Neural cell (in vitro differentiated cells): ENCODE results near the gene NAB2. TPM values are rescaled to one million over a fixed set of nuclear protein-coding genes. Genes with fewer than 3 reads are reported as not detected.
"Not testable (repeated sequence)": the region's sequence is repeated elsewhere in the genome, so short reads cannot be mapped to it uniquely, and the experiment has no call there.

Experiments used
- H2AFZ ChIP-seq: fragments of 200-600, 300-800 bp; sonication (generic), shearing (Covaris generic); 2 replicates; pipeline ENCODE4 v1.6.0; 2014; ENCODE audit warnings: low read depth, mild to moderate bottlenecking, antibody characterized with exemption, low read length, moderate library complexity
- H3F3A ChIP-seq: fragments of 200-600 bp; shearing (Covaris generic); 2 replicates; pipeline ENCODE4 v1.6.1; 2016; ENCODE audit warnings: mild to moderate bottlenecking, moderate library complexity, mixed read lengths, antibody characterized with exemption, low read length; ENCODE audit not compliant: insufficient read depth, poor library complexity, severe bottlenecking
- H3K27ac ChIP-seq: fragments of 200-600, 300-800 bp; sonication (generic), shearing (Covaris generic); 2 replicates; pipeline ENCODE4 v1.5.1; 2014; ENCODE audit warnings: mild to moderate bottlenecking, low read length, moderate library complexity
- H3K27me3 ChIP-seq: fragments of 300-800, 200-600 bp; sonication (generic), shearing (Covaris generic); 2 replicates; pipeline ENCODE4 v1.6.0; 2014; ENCODE audit warnings: mild to moderate bottlenecking, low read depth, low read length, moderate library complexity; ENCODE audit not compliant: insufficient read depth
- H3K36me3 ChIP-seq: fragments of 300-800, 200-600 bp; sonication (generic), shearing (Covaris generic); 2 replicates; pipeline ENCODE4 v1.5.1; 2014; ENCODE audit warnings: mild to moderate bottlenecking, antibody characterized with exemption, low read length, moderate library complexity; ENCODE audit not compliant: insufficient read depth
- H3K4me2 ChIP-seq: fragments of 300-800, 200-600 bp; sonication (generic), shearing (Covaris generic); 2 replicates; pipeline ENCODE4 v1.6.0; 2014; ENCODE audit warnings: mild to moderate bottlenecking, low read length
- H3K4me3 ChIP-seq: fragments of 300-800, 200-600 bp; sonication (generic), shearing (Covaris generic); 2 replicates; pipeline ENCODE4 v1.5.1; 2014; ENCODE audit warnings: mild to moderate bottlenecking, low read length, moderate library complexity
- H3K79me2 ChIP-seq: fragments of 200-600 bp; shearing (Covaris generic); replicated peaks from 2 replicates; pipeline ENCODE4 v1.6.0; 2014; ENCODE audit warnings: mild to moderate bottlenecking, low read length, moderate library complexity; ENCODE audit not compliant: insufficient read depth
- H3K9ac ChIP-seq: fragments of 300-800, 200-600 bp; sonication (generic), shearing (Covaris generic); 2 replicates; pipeline ENCODE4 v1.6.1; 2016; ENCODE audit warnings: mild to moderate bottlenecking, low read length, mixed read lengths
- H3K9me2 ChIP-seq: fragments of 200-600 bp; shearing (Covaris generic); 2 replicates; pipeline ENCODE4 v1.6.1; 2016; ENCODE audit warnings: mild to moderate bottlenecking, low read length, mixed read lengths; ENCODE audit not compliant: insufficient read depth
- H3K9me3 ChIP-seq: fragments of 200-600, 300-800 bp; sonication (generic), shearing (Covaris generic); 2 replicates; pipeline ENCODE4 v1.6.1; 2016; ENCODE audit warnings: mild to moderate bottlenecking, mixed run types, low read length, moderate library complexity, mixed read lengths
- H4K20me1 ChIP-seq: fragments of 200-600 bp; shearing (Covaris generic); 2 replicates; pipeline ENCODE4 v1.6.1; 2016; ENCODE audit warnings: mild to moderate bottlenecking, mixed run types; ENCODE audit not compliant: insufficient read depth
- EP300 ChIP-seq: fragments of 450-650 bp; conservative IDR thresholded peaks from 2 replicates; pipeline ENCODE4 v1.6.1; 2014; ENCODE audit warnings: antibody characterized with exemption, mild to moderate bottlenecking, moderate library complexity; ENCODE audit not compliant: poor library complexity, severe bottlenecking
- EZH2 ChIP-seq: fragments of 200-600, 300-800 bp; shearing (Covaris generic), sonication (generic); IDR thresholded peaks from 2 replicates; pipeline ENCODE4 v1.6.1; 2014; ENCODE audit warnings: antibody characterized with exemption, low read length, borderline replicate concordance, mild to moderate bottlenecking; ENCODE audit not compliant: insufficient read depth, poor library complexity, severe bottlenecking
- MXI1 ChIP-seq: fragments of 450-650 bp; conservative IDR thresholded peaks from 2 replicates; pipeline ENCODE4 v1.6.1; 2014; ENCODE audit warnings: antibody characterized with exemption, mild to moderate bottlenecking; ENCODE audit not compliant: poor library complexity, severe bottlenecking
- POLR2AphosphoS5 ChIP-seq: IDR thresholded peaks from 2 replicates; pipeline ENCODE4 v1.6.1; 2012
- RAD21 ChIP-seq: fragments of 450-650 bp; conservative IDR thresholded peaks from 2 replicates; pipeline ENCODE4 v1.6.1; 2014; ENCODE audit warnings: antibody characterized with exemption, mild to moderate bottlenecking, moderate library complexity
- SMC3 ChIP-seq: fragments of 450-650 bp; conservative IDR thresholded peaks from 2 replicates; pipeline ENCODE4 v1.6.1; 2014; ENCODE audit warnings: antibody characterized with exemption, mild to moderate bottlenecking, moderate library complexity; ENCODE audit not compliant: poor library complexity
- TAF1 ChIP-seq: IDR thresholded peaks from 2 replicates; pipeline ENCODE4 v1.6.1; 2012; ENCODE audit warnings: low read depth
- polyA plus RNA-seq: library from polyadenylated mRNA; depleted of rRNA; stranded (reverse); fragments of >200 nt; gene quantifications from 2 replicates; pipeline ENCODE4 v1.2.3, GENCODE V29; 2014
- TF ChIP-seq, protein P1 (sequence below): IDR thresholded peaks from 2 replicates; pipeline ENCODE4 v1.6.1; 2012; ENCODE audit warnings: borderline replicate concordance
- TF ChIP-seq, protein P2 (sequence below): fragments of 450-650 bp; IDR thresholded peaks from 2 replicates; pipeline ENCODE4 v1.5.1; 2014; ENCODE audit warnings: antibody characterized with exemption, mild to moderate bottlenecking, moderate library complexity; ENCODE audit not compliant: poor library complexity, severe bottlenecking

Gene NAB2
- polyA plus RNA-seq, 1 donor from 2014 or later = 15.6 TPM

DNA sequence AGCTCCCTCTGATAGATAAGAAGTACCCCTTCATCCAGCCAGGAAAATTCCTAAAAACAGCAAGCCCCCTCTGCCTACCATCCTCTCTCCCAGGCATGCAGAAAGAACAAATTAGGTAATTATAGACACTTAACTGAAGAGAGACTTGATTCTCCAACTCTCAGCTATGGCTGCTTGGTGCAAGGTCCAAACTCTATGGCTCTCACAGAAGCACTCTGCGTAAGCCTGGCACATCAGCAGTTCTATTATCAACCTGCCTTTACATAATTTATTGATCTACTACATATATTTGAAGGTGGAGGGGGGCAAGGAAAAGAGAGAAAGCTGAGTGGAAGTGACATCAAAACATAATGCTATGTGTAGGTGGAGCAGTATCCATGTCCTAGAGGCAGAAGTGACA lies 37.9 kb upstream of the NAB2 start:
- Histone ChIP-seq H3K9me3 (no peaks in the 10 kb centered on the region), H3F3A (no peaks in the 10 kb centered on the region), H3K4me2 (no peak overlapping the region), H3K4me3 (no peak overlapping the region), H4K20me1 (no peaks in the 10 kb centered on the region), H3K9me2 (no peaks in the 10 kb centered on the region), H3K27ac (no peak overlapping the region), H3K36me3 (no peaks in the 10 kb centered on the region), H3K9ac (no peak overlapping the region), H3K27me3 (no peaks in the 10 kb centered on the region), H3K79me2 (no peaks in the 10 kb centered on the region), H2AFZ (no peak overlapping the region)
- TF ChIP-seq, protein P1, sequence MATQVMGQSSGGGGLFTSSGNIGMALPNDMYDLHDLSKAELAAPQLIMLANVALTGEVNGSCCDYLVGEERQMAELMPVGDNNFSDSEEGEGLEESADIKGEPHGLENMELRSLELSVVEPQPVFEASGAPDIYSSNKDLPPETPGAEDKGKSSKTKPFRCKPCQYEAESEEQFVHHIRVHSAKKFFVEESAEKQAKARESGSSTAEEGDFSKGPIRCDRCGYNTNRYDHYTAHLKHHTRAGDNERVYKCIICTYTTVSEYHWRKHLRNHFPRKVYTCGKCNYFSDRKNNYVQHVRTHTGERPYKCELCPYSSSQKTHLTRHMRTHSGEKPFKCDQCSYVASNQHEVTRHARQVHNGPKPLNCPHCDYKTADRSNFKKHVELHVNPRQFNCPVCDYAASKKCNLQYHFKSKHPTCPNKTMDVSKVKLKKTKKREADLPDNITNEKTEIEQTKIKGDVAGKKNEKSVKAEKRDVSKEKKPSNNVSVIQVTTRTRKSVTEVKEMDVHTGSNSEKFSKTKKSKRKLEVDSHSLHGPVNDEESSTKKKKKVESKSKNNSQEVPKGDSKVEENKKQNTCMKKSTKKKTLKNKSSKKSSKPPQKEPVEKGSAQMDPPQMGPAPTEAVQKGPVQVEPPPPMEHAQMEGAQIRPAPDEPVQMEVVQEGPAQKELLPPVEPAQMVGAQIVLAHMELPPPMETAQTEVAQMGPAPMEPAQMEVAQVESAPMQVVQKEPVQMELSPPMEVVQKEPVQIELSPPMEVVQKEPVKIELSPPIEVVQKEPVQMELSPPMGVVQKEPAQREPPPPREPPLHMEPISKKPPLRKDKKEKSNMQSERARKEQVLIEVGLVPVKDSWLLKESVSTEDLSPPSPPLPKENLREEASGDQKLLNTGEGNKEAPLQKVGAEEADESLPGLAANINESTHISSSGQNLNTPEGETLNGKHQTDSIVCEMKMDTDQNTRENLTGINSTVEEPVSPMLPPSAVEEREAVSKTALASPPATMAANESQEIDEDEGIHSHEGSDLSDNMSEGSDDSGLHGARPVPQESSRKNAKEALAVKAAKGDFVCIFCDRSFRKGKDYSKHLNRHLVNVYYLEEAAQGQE = no peak
- no peak for TF ChIP-seq SMC3
- TF ChIP-seq POLR2AphosphoS5 = no peak
- no peak for TF ChIP-seq RAD21
- no peak for TF ChIP-seq EP300
- TF ChIP-seq, protein P2, sequence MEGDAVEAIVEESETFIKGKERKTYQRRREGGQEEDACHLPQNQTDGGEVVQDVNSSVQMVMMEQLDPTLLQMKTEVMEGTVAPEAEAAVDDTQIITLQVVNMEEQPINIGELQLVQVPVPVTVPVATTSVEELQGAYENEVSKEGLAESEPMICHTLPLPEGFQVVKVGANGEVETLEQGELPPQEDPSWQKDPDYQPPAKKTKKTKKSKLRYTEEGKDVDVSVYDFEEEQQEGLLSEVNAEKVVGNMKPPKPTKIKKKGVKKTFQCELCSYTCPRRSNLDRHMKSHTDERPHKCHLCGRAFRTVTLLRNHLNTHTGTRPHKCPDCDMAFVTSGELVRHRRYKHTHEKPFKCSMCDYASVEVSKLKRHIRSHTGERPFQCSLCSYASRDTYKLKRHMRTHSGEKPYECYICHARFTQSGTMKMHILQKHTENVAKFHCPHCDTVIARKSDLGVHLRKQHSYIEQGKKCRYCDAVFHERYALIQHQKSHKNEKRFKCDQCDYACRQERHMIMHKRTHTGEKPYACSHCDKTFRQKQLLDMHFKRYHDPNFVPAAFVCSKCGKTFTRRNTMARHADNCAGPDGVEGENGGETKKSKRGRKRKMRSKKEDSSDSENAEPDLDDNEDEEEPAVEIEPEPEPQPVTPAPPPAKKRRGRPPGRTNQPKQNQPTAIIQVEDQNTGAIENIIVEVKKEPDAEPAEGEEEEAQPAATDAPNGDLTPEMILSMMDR = no peak
- no peak for TF ChIP-seq MXI1
- TF ChIP-seq EZH2 = no peak
- TF ChIP-seq TAF1 = no peak

DNA sequence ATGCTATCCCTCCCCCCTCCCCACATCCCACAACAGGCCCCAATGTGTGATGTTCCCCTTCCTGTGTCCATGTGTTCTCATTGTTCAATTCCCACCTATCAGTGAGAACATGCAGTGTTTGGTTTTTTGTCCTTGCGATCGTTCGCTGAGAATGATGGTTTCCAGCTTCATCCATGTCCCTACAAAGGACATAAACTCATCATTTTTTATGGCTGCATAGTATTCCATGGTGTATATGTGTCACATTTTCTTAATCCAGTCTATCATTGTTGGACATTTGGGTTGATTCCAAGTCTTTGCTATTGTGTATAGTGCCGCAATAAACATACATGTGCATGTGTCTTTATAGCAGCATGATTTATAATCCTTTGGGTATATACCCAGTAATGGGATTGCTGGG lies 35.8 kb upstream of the NAB2 start:
- H4K20me1 ChIP-seq, H3K9me3 ChIP-seq, H3K79me2 ChIP-seq, H3K9ac ChIP-seq, H3K9me2 ChIP-seq, H2AFZ ChIP-seq, H3K4me3 ChIP-seq, H3K27ac ChIP-seq, H3K36me3 ChIP-seq, H3K4me2 ChIP-seq, H3K27me3 ChIP-seq, H3F3A ChIP-seq: not testable (repeated sequence)

DNA sequence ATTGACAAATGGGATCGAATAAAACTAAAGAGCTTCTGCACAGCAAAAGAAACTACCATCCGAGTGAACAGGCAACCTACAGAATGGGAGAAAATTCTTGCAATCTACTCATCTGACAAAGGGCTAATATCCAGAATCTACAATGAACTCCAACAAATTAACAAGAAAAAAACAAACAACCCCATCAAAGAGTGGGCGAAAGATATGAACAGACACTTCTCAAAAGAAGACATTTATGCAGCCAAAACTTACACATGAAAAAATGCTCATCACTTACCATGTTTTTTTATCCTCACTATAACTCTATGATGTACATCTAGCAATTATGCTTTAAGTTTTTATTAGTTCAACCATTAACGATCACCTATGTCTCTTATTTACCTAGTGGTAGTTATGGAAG lies 35.0 kb upstream of the NAB2 start:
- H3K9ac ChIP-seq, H4K20me1 ChIP-seq, H3K9me2 ChIP-seq, H3K36me3 ChIP-seq, H2AFZ ChIP-seq, H3K4me3 ChIP-seq, H3K79me2 ChIP-seq, H3K27ac ChIP-seq, H3K9me3 ChIP-seq, H3K4me2 ChIP-seq, H3F3A ChIP-seq, H3K27me3 ChIP-seq: not testable (repeated sequence)
